ENCODE measurements around the gene SLC10A7. TPM values are rescaled to one million over a fixed set of nuclear protein-coding genes. Genes with fewer than 3 reads are reported as not detected.

Gene SLC10A7
- total RNA-seq, 4 donors from 2014 or later, result 12.9 to 28.1 (median 19.5) TPM

- H3K27ac ChIP-seq, result no peak overlapping the region
- H3K4me3 ChIP-seq, result no peak overlapping the region
- DNase-seq, result no peak
- H3K36me3 ChIP-seq, result no peaks in the 10 kb centered on the region
- TF ChIP-seq POLR2A (IDR thresholded peaks at IDR 0.05), result no peak
- TF ChIP-seq, protein P1, sequence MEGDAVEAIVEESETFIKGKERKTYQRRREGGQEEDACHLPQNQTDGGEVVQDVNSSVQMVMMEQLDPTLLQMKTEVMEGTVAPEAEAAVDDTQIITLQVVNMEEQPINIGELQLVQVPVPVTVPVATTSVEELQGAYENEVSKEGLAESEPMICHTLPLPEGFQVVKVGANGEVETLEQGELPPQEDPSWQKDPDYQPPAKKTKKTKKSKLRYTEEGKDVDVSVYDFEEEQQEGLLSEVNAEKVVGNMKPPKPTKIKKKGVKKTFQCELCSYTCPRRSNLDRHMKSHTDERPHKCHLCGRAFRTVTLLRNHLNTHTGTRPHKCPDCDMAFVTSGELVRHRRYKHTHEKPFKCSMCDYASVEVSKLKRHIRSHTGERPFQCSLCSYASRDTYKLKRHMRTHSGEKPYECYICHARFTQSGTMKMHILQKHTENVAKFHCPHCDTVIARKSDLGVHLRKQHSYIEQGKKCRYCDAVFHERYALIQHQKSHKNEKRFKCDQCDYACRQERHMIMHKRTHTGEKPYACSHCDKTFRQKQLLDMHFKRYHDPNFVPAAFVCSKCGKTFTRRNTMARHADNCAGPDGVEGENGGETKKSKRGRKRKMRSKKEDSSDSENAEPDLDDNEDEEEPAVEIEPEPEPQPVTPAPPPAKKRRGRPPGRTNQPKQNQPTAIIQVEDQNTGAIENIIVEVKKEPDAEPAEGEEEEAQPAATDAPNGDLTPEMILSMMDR (IDR thresholded peaks at IDR 0.05), result no peak
- H3K4me1 ChIP-seq, result no peaks in the 10 kb centered on the region
- no peaks in the 10 kb centered on the region for H3K9me3 ChIP-seq
- H3K27me3 ChIP-seq, result no peaks in the 10 kb centered on the region
Measured at GRCh38 chr4:146442801-146443200, 78.9 kb downstream of the SLC10A7 start.

- no peak overlapping the region for H3K4me3 ChIP-seq
- no peaks in the 10 kb centered on the region for H3K9me3 ChIP-seq
- H3K36me3 ChIP-seq, result no peaks in the 10 kb centered on the region
- H3K27me3 ChIP-seq, result no peaks in the 10 kb centered on the region
- TF ChIP-seq, protein P1 (IDR thresholded peaks at IDR 0.05), result no peak
- TF ChIP-seq POLR2A (IDR thresholded peaks at IDR 0.05), result no peak
- no peak for DNase-seq
- H3K4me1 ChIP-seq, result no peaks in the 10 kb centered on the region
- no peak overlapping the region for H3K27ac ChIP-seq
Measured at GRCh38 chr4:146439999-146440398, 81.7 kb downstream of the SLC10A7 start.

- H3K27me3 ChIP-seq, result no peaks in the 10 kb centered on the region
- no peak overlapping the region for H3K27ac ChIP-seq
- H3K4me1 ChIP-seq, result no peaks in the 10 kb centered on the region
- no peaks in the 10 kb centered on the region for H3K9me3 ChIP-seq
- no peak for DNase-seq
- no peak overlapping the region for H3K4me3 ChIP-seq
- H3K36me3 ChIP-seq, result no peaks in the 10 kb centered on the region
- TF ChIP-seq POLR2A (IDR thresholded peaks at IDR 0.05), result no peak
- TF ChIP-seq, protein P1 (IDR thresholded peaks at IDR 0.05), result no peak
Measured at GRCh38 chr4:146439437-146439836, 82.3 kb downstream of the SLC10A7 start.

- Histone ChIP-seq H3K9me3 (no peaks in the 10 kb centered on the region), H3K36me3 (no peaks in the 10 kb centered on the region), H3K4me3 (no peak overlapping the region), H3K27me3 (no peaks in the 10 kb centered on the region), H3K4me1 (no peaks in the 10 kb centered on the region), H3K27ac (no peak overlapping the region)
- TF ChIP-seq, protein P1 (IDR thresholded peaks at IDR 0.05), result no peak
- TF ChIP-seq POLR2A (IDR thresholded peaks at IDR 0.05), result no peak
- DNase-seq, result no peak
Measured at GRCh38 chr4:146437778-146438177, 84.0 kb downstream of the SLC10A7 start.

DNA sequence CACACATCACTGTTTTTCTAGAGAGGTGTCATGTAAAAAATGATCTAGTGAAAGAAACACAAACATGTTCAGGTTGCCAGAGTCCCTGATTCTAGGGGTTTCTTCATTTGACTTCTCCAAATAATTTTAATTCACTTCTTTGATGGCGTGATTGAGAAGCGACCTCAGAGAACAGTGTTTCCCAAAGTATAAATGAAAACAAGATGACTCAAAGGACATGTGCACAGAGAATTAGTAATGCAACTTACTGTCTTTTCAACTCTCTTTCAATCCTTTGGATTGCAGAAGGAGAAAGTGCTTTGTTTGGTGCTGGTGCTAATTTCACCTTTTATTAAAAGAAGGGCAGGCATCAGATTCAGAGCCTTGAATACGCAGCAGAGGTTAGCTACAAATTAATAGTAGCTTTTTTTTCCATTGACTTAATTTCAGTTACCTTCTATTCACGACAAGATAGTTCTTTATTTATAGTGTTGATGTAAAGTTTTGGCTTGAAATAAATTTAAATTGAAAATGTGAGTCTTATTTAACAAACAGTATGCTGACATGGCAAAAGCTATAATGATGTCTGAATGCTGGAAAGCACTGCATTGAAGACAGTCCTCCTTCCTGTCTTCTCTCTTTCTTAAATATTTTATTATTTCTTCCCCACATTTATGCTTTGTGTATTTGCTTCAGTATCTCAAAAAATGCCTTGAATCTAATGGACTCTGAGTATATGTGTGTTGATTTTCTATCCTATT lies 85.1 kb downstream of the SLC10A7 start:
- H3K36me3 ChIP-seq, result no peaks in the 10 kb centered on the region
- DNase-seq, result no peak
- no peaks in the 10 kb centered on the region for H3K27me3 ChIP-seq
- TF ChIP-seq, protein P1 (IDR thresholded peaks at IDR 0.05), result no peak
- no peak for TF ChIP-seq POLR2A (IDR thresholded peaks at IDR 0.05)
- no peaks in the 10 kb centered on the region for H3K9me3 ChIP-seq
- no peaks in the 10 kb centered on the region for H3K4me1 ChIP-seq
- H3K4me3 ChIP-seq, result no peak overlapping the region
- no peak overlapping the region for H3K27ac ChIP-seq
